PC-9 (cell line): ENCODE data around the gene RBM7.

Experiments used
- CTCF ChIP-seq: fragments of 200-600 bp; sonication (generic); conservative IDR thresholded peaks from 2 replicates; pipeline ENCODE4 v1.6.1; 2017; ENCODE audit warnings: mixed run types, antibody characterized with exemption, mild to moderate bottlenecking, moderate library complexity
- EZH2 ChIP-seq: fragments of 200-600 bp; sonication (generic); IDR thresholded peaks from 2 replicates; pipeline ENCODE4 v1.8.0; 2017; ENCODE audit warnings: antibody characterized with exemption, low read depth

DNA sequence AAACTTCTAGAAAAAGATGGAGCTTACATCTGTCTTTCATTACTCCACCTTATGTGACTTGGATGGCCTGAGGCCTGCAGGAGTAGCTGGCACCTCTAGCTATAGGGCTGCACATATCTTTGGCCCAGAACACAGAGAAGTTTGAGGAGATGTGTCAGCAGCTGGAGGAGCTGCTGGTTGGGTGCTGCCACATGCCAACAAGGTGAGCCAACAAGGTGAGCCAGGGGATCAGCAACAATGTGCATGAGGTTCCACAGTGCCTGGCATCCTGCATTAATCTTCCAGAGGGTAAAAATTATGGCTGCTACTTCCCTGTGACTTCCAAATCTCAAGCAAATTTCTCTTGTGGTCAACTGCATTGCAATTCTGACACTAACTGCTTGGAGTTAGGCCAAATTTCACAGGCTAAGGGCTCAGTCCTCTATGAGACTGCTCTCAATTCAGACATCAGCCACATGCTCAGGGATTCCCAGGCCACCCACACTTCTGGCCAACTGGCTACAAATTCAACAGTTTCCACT is 16.0 kb downstream of the RBM7 start:
- no peak for TF ChIP-seq CTCF
- no peak for TF ChIP-seq EZH2
